GM12864 (cell line): ENCODE results near the gene IL32.

ENCODE experiments used
- DNase-seq: peaks from one replicate; pipeline ENCODE4 v3.0.0-alpha.2; 2011; ENCODE audit warnings: low read depth
- H3K4me3 ChIP-seq: 2 replicates; pipeline ENCODE4 v1.5.1; 2011; ENCODE audit warnings: mild to moderate bottlenecking, low read depth, low read length, control low read depth
- TF ChIP-seq, protein P1 (sequence below): IDR thresholded peaks from 2 replicates; pipeline ENCODE4 v1.5.1; 2011; ENCODE audit warnings: low read depth, mild to moderate bottlenecking, moderate library complexity, low read length, control low read depth, inconsistent platforms; ENCODE audit errors: missing control alignments

IL32 gene

DNA sequence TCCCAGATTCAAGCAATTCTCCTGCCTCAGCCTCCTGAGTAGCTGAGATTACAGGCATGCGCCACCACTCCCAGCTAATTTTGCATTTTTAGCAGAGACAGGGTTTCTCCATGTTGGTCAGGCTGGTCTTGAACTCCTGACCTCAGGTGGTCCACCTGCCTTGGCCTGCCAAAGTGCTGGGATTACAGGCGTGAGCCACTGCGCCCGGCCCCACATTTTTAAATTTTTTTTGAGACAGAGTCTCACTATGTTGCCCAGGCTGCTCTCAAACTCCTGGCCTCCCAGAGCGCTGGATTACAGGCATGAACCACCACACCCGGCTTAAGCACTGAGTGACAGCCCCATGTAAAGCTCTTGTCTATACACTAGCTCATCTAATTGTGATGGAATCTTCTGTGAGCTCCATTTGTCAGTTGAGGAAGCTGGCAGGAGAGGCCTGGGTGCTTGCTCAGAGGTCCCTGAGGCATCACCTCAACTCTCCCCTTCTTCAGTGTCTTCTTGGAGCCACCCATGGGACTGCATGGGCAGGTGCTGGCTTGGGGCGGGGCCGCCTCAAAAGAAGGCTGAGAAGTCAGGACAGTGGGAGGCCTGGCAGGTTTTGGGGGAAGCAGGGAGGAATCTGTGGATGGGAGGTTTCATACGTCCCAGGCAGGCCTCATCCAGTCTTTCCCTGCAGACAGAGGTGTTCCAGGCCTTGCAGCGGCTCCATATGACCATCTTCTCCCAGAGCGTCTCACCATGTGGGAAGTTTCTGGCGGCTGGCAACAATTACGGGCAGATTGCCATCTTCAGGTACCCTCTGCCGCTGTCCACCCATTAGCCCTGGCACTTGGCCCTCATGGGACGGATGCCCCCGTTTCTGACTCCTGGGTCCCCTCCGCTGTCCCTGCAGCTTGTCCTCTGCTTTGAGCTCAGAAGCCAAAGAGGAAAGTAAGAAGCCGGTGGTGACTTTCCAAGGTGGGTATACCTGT, 40.1 kb upstream of the IL32 start:
- DNase-seq: no peak
- TF ChIP-seq, protein P1, sequence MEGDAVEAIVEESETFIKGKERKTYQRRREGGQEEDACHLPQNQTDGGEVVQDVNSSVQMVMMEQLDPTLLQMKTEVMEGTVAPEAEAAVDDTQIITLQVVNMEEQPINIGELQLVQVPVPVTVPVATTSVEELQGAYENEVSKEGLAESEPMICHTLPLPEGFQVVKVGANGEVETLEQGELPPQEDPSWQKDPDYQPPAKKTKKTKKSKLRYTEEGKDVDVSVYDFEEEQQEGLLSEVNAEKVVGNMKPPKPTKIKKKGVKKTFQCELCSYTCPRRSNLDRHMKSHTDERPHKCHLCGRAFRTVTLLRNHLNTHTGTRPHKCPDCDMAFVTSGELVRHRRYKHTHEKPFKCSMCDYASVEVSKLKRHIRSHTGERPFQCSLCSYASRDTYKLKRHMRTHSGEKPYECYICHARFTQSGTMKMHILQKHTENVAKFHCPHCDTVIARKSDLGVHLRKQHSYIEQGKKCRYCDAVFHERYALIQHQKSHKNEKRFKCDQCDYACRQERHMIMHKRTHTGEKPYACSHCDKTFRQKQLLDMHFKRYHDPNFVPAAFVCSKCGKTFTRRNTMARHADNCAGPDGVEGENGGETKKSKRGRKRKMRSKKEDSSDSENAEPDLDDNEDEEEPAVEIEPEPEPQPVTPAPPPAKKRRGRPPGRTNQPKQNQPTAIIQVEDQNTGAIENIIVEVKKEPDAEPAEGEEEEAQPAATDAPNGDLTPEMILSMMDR: no peak
- H3K4me3 ChIP-seq: no peak overlapping the region

DNA sequence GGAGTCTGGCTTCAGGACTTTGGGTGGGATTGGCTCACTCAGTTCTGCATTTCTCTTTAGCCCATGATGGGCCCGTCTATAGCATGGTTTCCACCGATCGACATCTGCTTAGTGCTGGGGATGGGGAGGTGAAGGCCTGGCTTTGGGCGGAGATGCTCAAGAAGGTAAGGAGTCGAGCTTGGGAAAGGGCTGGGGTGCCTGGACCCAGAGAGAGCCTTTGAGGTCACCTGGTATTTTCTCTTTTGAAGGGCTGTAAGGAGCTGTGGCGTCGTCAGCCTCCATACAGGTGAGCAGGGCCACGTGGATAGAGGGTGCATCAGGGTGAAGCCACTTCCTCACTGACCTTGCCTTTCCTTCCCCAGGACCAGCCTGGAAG, 39.4 kb upstream of the IL32 start:
- H3K4me3 ChIP-seq: no peak overlapping the region
- DNase-seq: no peak
- TF ChIP-seq, protein P1: no peak

DNA sequence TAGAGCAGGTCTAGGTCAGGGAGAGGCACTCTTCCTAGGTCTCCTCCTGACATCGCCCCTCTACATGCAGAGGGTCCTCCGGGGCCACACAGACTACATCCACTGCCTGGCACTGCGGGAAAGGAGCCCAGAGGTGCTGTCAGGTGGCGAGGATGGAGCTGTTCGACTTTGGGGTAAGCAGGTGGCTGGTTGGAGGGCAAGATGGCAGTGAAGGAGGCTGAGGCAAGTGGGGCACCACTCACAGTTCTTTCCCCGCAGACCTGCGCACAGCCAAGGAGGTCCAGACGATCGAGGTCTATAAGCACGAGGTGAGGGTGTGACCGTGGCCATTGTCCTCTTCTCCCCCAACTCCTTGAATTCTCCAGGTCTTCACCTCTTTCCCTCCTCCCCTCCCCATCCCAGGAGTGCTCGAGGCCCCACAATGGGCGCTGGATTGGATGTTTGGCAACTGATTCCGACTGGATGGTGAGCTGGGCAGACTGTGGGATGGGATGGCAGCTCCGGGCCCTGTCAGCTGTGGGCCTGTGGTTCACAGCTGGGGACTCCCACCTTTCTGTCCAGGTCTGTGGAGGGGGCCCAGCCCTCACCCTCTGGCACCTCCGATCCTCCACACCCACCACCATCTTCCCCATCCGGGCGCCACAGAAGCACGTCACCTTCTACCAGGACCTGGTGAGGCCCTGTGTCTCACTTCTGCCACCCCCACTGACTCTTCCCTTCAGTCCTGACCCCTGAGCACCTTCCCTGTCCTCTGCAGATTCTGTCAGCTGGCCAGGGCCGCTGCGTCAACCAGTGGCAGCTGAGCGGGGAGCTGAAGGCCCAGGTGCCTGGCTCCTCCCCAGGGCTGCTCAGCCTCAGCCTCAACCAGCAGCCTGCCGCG, 38.6 kb upstream of the IL32 start:
- TF ChIP-seq, protein P1: no peak
- no peak for DNase-seq
- no peak overlapping the region for H3K4me3 ChIP-seq

DNA sequence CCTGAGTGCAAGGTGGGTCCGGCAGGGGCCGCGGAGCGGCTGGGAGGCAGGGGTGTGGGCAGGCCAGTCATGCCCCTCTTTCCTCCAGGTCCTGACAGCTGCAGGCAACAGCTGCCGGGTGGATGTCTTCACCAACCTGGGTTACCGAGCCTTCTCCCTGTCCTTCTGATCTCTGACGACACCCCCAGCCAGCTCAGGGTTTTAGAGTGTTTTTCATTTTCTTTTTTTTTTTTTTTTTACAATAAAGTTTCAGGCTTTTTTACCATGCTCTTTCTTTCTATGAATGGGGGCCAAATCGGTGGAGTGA, 38.0 kb upstream of the IL32 start:
- no peak overlapping the region for H3K4me3 ChIP-seq
- TF ChIP-seq, protein P1: no peak
- DNase-seq: no peak

DNA sequence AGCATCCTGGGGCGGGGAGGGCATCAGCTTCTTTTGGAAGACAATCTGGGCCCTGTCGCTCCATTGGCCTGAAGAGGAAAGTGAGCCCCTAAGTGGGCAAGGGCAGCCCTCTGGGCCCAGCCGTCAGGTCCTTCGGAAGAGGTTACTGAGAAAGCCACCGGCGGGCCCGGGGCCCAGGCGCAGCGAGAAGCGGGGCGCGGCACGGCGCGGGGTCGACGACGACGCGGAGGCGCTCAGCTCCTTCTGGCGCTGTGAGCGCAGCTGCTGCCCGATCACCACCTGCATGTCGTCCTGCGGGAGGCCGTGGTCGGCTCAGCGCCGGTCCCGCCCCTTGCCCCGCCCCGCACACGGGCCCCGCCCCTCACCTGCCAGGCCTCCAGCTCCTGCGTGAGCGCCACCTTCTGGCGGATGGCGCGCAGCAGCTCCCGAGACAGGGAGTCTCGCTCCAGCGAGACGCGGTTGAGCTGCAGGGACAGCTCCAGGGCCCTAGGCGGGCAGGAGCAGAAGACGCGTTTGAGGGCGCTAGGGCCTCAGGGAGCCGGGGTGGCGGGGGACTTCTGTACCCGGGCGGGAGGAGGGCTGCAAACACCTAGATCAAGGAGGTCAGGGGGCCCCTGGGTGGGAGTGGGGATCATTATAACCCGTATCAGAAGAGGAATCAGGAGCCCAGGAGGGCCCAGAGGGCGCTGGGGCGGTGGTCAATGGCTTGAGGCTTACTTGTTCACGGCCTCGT, 37.3 kb upstream of the IL32 start:
- no peak overlapping the region for H3K4me3 ChIP-seq
- peak; percentile 38 for DNase-seq
- TF ChIP-seq, protein P1: peak; percentile 87

DNA sequence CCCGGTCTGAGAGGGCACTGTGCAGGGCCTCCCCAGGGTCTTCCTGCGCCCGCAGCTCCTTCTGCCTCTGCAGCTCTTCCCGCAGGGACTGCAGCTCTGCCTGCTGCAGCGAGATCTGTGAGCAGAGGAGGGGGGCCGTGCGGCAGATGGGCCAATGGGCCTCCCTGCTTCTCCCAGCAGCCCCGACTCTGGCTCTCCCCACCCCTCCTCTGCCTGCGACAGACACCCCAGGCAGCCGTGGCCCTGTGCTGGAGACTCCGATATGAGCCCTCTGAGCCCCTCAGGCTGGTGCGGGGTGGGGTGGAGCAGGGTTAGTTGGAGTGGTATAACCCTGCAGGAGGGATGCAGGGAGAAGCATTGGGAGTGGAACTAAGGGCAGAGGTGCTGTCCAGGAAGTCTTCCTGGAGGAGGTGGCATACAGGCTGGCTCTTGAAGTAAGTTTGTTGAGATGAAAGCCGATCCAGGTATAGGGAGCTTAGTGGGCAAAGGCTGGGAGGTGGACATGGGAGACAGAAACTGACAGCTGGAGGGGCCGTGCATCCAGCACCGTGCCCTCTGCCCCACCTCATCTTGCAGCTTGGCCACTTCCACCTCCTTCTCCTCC, 36.6 kb upstream of the IL32 start:
- no peak for DNase-seq
- TF ChIP-seq, protein P1: no peak
- H3K4me3 ChIP-seq: no peak overlapping the region
